GM04503 (cell line): ENCODE measurements around the gene TRMT11.
A peak's percentile ranks its signal among the peaks of the same experiment; 100 is the strongest.
"Not testable (repeated sequence)": the region's sequence is repeated elsewhere in the genome, so short reads cannot be mapped to it uniquely, and the experiment has no call there.

ENCODE experiments used
- DNase-seq: peaks from one replicate; pipeline ENCODE4 v3.0.0-alpha.2; 2012; ENCODE audit warnings: low read depth

Gene TRMT11

GRCh38 chr6:125994670-125995488 lies 8.5 kb downstream of the TRMT11 start:
- no peak for DNase-seq

- no peak for DNase-seq
These were observed 9.7 kb downstream of the TRMT11 start for GRCh38 chr6:125995972-125996580.

- DNase-seq: no peak
These were observed 16.7 kb downstream of the TRMT11 start for GRCh38 chr6:126002755-126003679.

GRCh38 chr6:126007800-126008199 lies 21.5 kb downstream of the TRMT11 start:
- DNase-seq: no peak

GRCh38 chr6:126010040-126010439 lies 23.7 kb downstream of the TRMT11 start:
- no peak for DNase-seq

- DNase-seq: no peak
These were observed 29.5 kb downstream of the TRMT11 start for GRCh38 chr6:126015863-126016262.

- DNase-seq: no peak
These were observed 30.3 kb downstream of the TRMT11 start for GRCh38 chr6:126016591-126016990.

GRCh38 chr6:126017668-126018067 lies 31.3 kb downstream of the TRMT11 start:
- no peak for DNase-seq

GRCh38 chr6:126020305-126021050 lies 34.1 kb downstream of the TRMT11 start:
- DNase-seq: no peak

GRCh38 chr6:126023474-126023873 lies 37.1 kb downstream of the TRMT11 start:
- not testable (repeated sequence) for DNase-seq

- no peak for DNase-seq
These were observed 39.7 kb downstream of the TRMT11 start for GRCh38 chr6:126026001-126026400.

- no peak for DNase-seq
These were observed 41.3 kb downstream of the TRMT11 start for GRCh38 chr6:126027601-126028000.

GRCh38 chr6:126030045-126030444 lies 43.7 kb downstream of the TRMT11 start:
- DNase-seq: no peak

GRCh38 chr6:126033696-126034095 lies 47.4 kb downstream of the TRMT11 start:
- DNase-seq: peak; percentile 73

- DNase-seq: no peak
These were observed 48.3 kb downstream of the TRMT11 start for GRCh38 chr6:126034656-126035055.

- DNase-seq: no peak
These were observed 49.4 kb downstream of the TRMT11 start for GRCh38 chr6:126035764-126036163.

- DNase-seq: no peak
These were observed 51.9 kb downstream of the TRMT11 start for GRCh38 chr6:126038234-126038633.

GRCh38 chr6:126039284-126039683 lies 52.9 kb downstream of the TRMT11 start:
- no peak for DNase-seq

- no peak for DNase-seq
These were observed 54.1 kb downstream of the TRMT11 start for GRCh38 chr6:126040394-126040793.

GRCh38 chr6:126040826-126041225 lies 54.5 kb downstream of the TRMT11 start:
- peak; percentile 37 for DNase-seq

GRCh38 chr6:126041516-126041915 lies 55.2 kb downstream of the TRMT11 start:
- no peak for DNase-seq

- no peak for DNase-seq
These were observed 55.7 kb downstream of the TRMT11 start for GRCh38 chr6:126042001-126042419.
